ENCODE results near the gene ZNF648.

DNA sequence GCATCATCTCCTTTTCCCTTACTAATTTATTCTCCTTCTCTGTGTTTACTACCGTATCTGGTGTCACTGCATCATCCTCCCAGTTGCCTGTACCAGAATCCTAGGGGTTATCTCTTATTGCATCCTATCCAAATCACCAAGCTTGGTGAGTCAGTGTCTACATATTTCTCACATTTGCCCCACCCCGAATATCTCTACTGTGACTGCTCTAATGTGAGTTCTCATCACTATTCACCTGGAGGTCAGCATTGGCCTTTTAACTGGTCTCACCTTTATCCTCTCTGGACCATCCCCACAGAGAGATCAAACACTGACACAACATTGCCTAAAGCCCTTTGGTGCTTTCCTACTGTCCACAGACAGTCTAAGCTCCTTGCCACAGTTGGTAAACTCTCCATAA, 45.7 kb upstream of the ZNF648 start:
- TF ChIP-seq CTCF (IDR thresholded peaks at IDR 0.05; ENCODE audit: insufficient read depth, low read length, poor library complexity, severe bottlenecking) (no peak), EZH2phosphoT487 (conservative IDR thresholded peaks at IDR 0.05; ENCODE audit: low read length) (no peak)

Measured in SU-DHL-6 (cell line).